K562 (cell line): ENCODE results near the gene TARS2. TPM values are rescaled to one million over a fixed set of nuclear protein-coding genes. Genes with fewer than 3 reads are reported as not detected.

Experiments used
- C11orf30 ChIP-seq: fragments of 450-650 bp; IDR thresholded peaks from 2 replicates; pipeline ENCODE4 v1.6.1; 2016; ENCODE audit warnings: low read depth, mild to moderate bottlenecking
- CBX3 ChIP-seq, 2 experiments: IDR thresholded peaks; 1 replicate in 1 of 2; 2 replicates in 1 of 2; pipeline ENCODE4 v1.6.1; 2012; ENCODE audit warnings: inconsistent platforms in 2 of 2, low read length in 2 of 2, borderline replicate concordance in 1 of 2, control low read depth in 1 of 2
- GTF2E2 ChIP-seq: fragments of 200-800 bp; sonication (Bioruptor generic); IDR thresholded peaks from 2 replicates; pipeline ENCODE4 v1.6.1; 2016; ENCODE audit warnings: missing genetic modification characterization, missing compliant biosample characterization
- MAFF ChIP-seq: IDR thresholded peaks from 2 replicates; pipeline ENCODE4 v1.6.1; 2012; ENCODE audit warnings: low read length, improper control_type of control experiment
- NR4A1 ChIP-seq, 2 experiments: fragments of 250-450 bp in 1 of 2; fragments of 450-650 bp in 1 of 2; sonication (Bioruptor Pico) in 1 of 2; IDR thresholded peaks; 2 replicates each; pipeline versions ENCODE4 v1.4.0 to v1.6.1; 2016 to 2020; ENCODE audit warnings: mild to moderate bottlenecking in 2 of 2, missing compliant biosample characterization in 1 of 2, missing genetic modification characterization in 1 of 2, moderate library complexity in 1 of 2
- POLR2H ChIP-seq: IDR thresholded peaks from 2 replicates; pipeline ENCODE4 v1.6.1; 2016; ENCODE audit warnings: missing genetic modification characterization, low read depth, mild to moderate bottlenecking, control low read depth, missing compliant biosample characterization, moderate library complexity
- RBM14 ChIP-seq: fragments of 200-400 bp; formaldehyde crosslinking; IDR thresholded peaks from 2 replicates; pipeline ENCODE4 v1.6.1; 2018; ENCODE audit warnings: low read depth, mild to moderate bottlenecking, low read length, moderate library complexity, borderline replicate concordance; ENCODE audit not compliant: insufficient read depth
- RFX1 ChIP-seq: fragments of 450-650 bp; IDR thresholded peaks from 2 replicates; pipeline ENCODE4 v1.6.1; 2016; ENCODE audit warnings: mild to moderate bottlenecking, moderate library complexity
- SREBF1 ChIP-seq: fragments of 150-350 bp; IDR thresholded peaks from 2 replicates; pipeline ENCODE4 v1.6.1; 2014; ENCODE audit warnings: antibody characterized with exemption, low read depth, low read length, borderline replicate concordance
- SUPT5H ChIP-seq: fragments of 450-650 bp; IDR thresholded peaks from 2 replicates; pipeline ENCODE4 v1.6.1; 2016
- TAF1 ChIP-seq: IDR thresholded peaks from 2 replicates; pipeline ENCODE4 v1.6.1; 2011; ENCODE audit warnings: mild to moderate bottlenecking, low read length, moderate library complexity; ENCODE audit not compliant: insufficient read depth, control insufficient read depth, severe bottlenecking; ENCODE audit errors: extremely low read depth
- TARDBP ChIP-seq: fragments of 450-650 bp; IDR thresholded peaks from 2 replicates; pipeline ENCODE4 v1.6.1; 2016
- TBL1XR1 ChIP-seq, 2 experiments: IDR thresholded peaks; 2 replicates each; pipeline ENCODE4 v1.6.1; 2012; ENCODE audit warnings: improper control_type of control experiment in 2 of 2, low read length in 2 of 2, mild to moderate bottlenecking in 1 of 2
- U2AF2 ChIP-seq: fragments of 200-400 bp; formaldehyde crosslinking; optimal IDR thresholded peaks from 2 replicates; pipeline ENCODE3; 2017; ENCODE audit warnings: low read depth, mild to moderate bottlenecking, low read length
- ZNF146 ChIP-seq: IDR thresholded peaks from one replicate; pipeline ENCODE4 v1.6.1; 2018; ENCODE audit warnings: missing compliant biosample characterization; ENCODE audit not compliant: unreplicated experiment
- polyA plus RNA-seq, 8 experiments: library from polyadenylated mRNA; depleted of rRNA in 4 of 8; stranded (reverse) in 5 of 8; unstranded in 3 of 8; fragments of >200 nt; fragmentation: Nextera tagmentation in 2 of 8; fragmentation: Illumina TruSeq in 1 of 8; extraction: Ambion mirVana in 2 of 8; extraction: Trizol in 1 of 8; gene quantifications; 2 replicates each; pipeline versions ENCODE4 v1.2.1 to v1.2.3, GENCODE V29; 2011 to 2014; ENCODE audit warnings: inconsistent platforms in 1 of 8, missing spikeins in 1 of 8
- total RNA-seq, 7 experiments: library from RNA; depleted of rRNA in 6 of 7; stranded (reverse); fragments of >200 nt in 6 of 7; fragmentation: Illumina TruSeq in 2 of 7; extraction: Trizol in 2 of 7; gene quantifications; 2 replicates each; pipeline versions ENCODE4 v1.2.1 to v1.2.3, GENCODE V29; 2011 to 2021; ENCODE audit warnings: low replicate concordance in 1 of 7
- TF ChIP-seq, protein P1 (sequence below): fragments of 450-650 bp; IDR thresholded peaks from 2 replicates; pipeline ENCODE4 v1.6.1; 2016
- TF ChIP-seq, protein P2 (sequence below), 2 experiments: fragments of 450-650 bp; conservative IDR thresholded peaks; 2 replicates each; pipeline ENCODE4 v1.6.1; 2017; ENCODE audit warnings: mild to moderate bottlenecking in 2 of 2, moderate library complexity in 2 of 2
- TF ChIP-seq, protein P3 (sequence below): fragments of 450-650 bp; conservative IDR thresholded peaks from 2 replicates; pipeline ENCODE4 v1.6.1; 2016; ENCODE audit warnings: missing genetic modification characterization, low read depth, mild to moderate bottlenecking, missing compliant biosample characterization, moderate library complexity
- TF ChIP-seq, protein P4 (sequence below), 2 experiments: fragments of 250-450 bp in 1 of 2; fragments of 450-650 bp in 1 of 2; sonication (Bioruptor Pico) in 1 of 2; IDR thresholded peaks; 2 replicates each; pipeline versions ENCODE4 v1.6.1 to v1.8.0; 2016 to 2021; ENCODE audit warnings: mild to moderate bottlenecking in 2 of 2, moderate library complexity in 2 of 2, missing compliant biosample characterization in 1 of 2, missing genetic modification characterization in 1 of 2
- TF ChIP-seq, protein P5 (sequence below): fragments of 450-650 bp; IDR thresholded peaks from 2 replicates; pipeline ENCODE4 v1.7.1; 2018; ENCODE audit warnings: mild to moderate bottlenecking, low read depth; ENCODE audit not compliant: partially characterized antibody

The TARS2 gene
- total and polyA plus RNA-seq, 9 of the 15 experiments (the other 6 are each of a cell fraction or from before 2014, with no cell fraction given) = 17.0 to 64.2 (median 39.4) TPM

- TF ChIP-seq TAF1 = peak; percentile 64
- peak; percentile 43; the same call in 1 of the 2 replicates for TF ChIP-seq MAFF
- TF ChIP-seq GTF2E2 (tag) = no peak; the same call in 1 of the 2 replicates
- no peak for TF ChIP-seq RBM14
- no peak for TF ChIP-seq CBX3 (IDR thresholded peaks at IDR 0.05; ENCODE audit: borderline replicate concordance in 1 of 2, low read length in 2 of 2)
- TF ChIP-seq SUPT5H = peak; percentile 66
- TF ChIP-seq POLR2H = 0 out of 2 replicates have a peak, but pooled peaks have one; percentile 37
- no peak for TF ChIP-seq SREBF1
- TF ChIP-seq, protein P1, sequence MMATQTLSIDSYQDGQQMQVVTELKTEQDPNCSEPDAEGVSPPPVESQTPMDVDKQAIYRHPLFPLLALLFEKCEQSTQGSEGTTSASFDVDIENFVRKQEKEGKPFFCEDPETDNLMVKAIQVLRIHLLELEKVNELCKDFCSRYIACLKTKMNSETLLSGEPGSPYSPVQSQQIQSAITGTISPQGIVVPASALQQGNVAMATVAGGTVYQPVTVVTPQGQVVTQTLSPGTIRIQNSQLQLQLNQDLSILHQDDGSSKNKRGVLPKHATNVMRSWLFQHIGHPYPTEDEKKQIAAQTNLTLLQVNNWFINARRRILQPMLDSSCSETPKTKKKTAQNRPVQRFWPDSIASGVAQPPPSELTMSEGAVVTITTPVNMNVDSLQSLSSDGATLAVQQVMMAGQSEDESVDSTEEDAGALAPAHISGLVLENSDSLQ = peak; percentile 87
- no peak for TF ChIP-seq U2AF2
- TF ChIP-seq RFX1 = no peak
- peak; percentile 86 to 97 for TF ChIP-seq TBL1XR1 (IDR thresholded peaks at IDR 0.05; ENCODE audit: low read length in 2 of 2)
- TF ChIP-seq, protein P2, sequence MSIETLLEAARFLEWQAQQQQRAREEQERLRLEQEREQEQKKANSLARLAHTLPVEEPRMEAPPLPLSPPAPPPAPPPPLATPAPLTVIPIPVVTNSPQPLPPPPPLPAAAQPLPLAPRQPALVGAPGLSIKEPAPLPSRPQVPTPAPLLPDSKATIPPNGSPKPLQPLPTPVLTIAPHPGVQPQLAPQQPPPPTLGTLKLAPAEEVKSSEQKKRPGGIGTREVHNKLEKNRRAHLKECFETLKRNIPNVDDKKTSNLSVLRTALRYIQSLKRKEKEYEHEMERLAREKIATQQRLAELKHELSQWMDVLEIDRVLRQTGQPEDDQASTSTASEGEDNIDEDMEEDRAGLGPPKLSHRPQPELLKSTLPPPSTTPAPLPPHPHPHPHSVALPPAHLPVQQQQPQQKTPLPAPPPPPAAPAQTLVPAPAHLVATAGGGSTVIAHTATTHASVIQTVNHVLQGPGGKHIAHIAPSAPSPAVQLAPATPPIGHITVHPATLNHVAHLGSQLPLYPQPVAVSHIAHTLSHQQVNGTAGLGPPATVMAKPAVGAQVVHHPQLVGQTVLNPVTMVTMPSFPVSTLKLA (conservative IDR thresholded peaks at IDR 0.05) = peak; percentile 47 to 76; a peak in 1 of 4 replicates
- no peak for TF ChIP-seq NR4A1 (CRISPR knock-in tag; IDR thresholded peaks at IDR 0.05)
- peak; percentile 72 for TF ChIP-seq NR4A1 (tag; IDR thresholded peaks at IDR 0.05)
- TF ChIP-seq TARDBP = peak; percentile 93
- peak; percentile 18; the same call in 1 of the 2 replicates for TF ChIP-seq C11orf30
- TF ChIP-seq, protein P3, sequence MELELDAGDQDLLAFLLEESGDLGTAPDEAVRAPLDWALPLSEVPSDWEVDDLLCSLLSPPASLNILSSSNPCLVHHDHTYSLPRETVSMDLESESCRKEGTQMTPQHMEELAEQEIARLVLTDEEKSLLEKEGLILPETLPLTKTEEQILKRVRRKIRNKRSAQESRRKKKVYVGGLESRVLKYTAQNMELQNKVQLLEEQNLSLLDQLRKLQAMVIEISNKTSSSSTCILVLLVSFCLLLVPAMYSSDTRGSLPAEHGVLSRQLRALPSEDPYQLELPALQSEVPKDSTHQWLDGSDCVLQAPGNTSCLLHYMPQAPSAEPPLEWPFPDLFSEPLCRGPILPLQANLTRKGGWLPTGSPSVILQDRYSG (tag) = 0 out of 2 replicates have a peak, but pooled peaks have one; percentile 41
- TF ChIP-seq, protein P4, sequence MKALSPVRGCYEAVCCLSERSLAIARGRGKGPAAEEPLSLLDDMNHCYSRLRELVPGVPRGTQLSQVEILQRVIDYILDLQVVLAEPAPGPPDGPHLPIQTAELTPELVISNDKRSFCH (CRISPR knock-in tag; IDR thresholded peaks at IDR 0.05) = no peak
- TF ChIP-seq, protein P4 (tag; IDR thresholded peaks at IDR 0.05) = peak; percentile 98
- TF ChIP-seq, protein P5, sequence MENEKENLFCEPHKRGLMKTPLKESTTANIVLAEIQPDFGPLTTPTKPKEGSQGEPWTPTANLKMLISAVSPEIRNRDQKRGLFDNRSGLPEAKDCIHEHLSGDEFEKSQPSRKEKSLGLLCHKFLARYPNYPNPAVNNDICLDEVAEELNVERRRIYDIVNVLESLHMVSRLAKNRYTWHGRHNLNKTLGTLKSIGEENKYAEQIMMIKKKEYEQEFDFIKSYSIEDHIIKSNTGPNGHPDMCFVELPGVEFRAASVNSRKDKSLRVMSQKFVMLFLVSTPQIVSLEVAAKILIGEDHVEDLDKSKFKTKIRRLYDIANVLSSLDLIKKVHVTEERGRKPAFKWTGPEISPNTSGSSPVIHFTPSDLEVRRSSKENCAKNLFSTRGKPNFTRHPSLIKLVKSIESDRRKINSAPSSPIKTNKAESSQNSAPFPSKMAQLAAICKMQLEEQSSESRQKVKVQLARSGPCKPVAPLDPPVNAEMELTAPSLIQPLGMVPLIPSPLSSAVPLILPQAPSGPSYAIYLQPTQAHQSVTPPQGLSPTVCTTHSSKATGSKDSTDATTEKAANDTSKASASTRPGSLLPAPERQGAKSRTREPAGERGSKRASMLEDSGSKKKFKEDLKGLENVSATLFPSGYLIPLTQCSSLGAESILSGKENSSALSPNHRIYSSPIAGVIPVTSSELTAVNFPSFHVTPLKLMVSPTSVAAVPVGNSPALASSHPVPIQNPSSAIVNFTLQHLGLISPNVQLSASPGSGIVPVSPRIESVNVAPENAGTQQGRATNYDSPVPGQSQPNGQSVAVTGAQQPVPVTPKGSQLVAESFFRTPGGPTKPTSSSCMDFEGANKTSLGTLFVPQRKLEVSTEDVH = peak; percentile 22
- no peak for TF ChIP-seq ZNF146 (CRISPR knock-in tag)
Observed at GRCh38 chr1:150545486-150546032, 58.3 kb downstream of the TARS2 start (continued).
